HG02759 (cell line): ENCODE data around the gene OR52E5.

Source experiments
- ATAC-seq: cut with Tn5 transposase; IDR thresholded peaks from one replicate; pipeline ENCODE4 v1.9.1; 2021; ENCODE audit warnings: mild to moderate bottlenecking, moderate library complexity; ENCODE audit not compliant: unreplicated experiment

The OR52E5 gene

GRCh38 chr11:5932671-5933070 lies 39.7 kb downstream of the OR52E5 start:
- no peak for ATAC-seq

GRCh38 chr11:5933116-5933515 lies 40.1 kb downstream of the OR52E5 start:
- ATAC-seq: no peak

DNA sequence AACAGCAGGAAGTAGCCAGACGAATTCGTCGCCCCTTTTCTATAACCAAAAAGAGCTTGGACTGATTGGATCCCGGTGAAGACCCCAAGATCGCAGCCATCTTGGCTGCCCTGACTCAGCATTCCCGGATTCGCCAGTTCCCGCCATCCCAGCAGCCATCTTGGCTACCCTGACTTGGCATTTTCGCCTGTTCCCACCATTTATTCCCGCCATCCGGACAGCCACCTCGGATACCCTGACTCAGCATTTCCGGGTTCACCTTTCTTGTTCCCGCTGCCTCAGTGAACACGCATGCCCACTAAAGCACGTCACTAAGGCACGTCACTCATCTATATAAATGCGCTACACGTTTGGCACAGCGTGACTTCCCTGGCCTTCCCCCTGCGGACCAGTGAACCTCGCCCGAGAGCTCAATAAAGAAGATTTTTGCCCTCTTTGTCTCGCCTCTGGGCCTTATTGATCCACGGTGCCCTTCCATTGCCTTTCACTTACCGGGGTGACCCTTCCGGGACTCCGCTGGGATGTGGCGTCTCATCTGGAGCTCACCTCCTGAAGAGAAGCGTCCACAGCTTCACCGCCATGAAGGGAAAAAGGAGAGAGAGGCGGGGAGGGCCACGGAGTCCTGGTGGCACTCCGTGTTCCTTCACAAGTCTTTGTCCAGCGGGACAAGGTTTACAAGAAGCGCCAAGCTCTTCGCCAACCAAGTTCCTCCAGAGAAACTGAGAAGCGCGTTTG lies 45.0 kb downstream of the OR52E5 start:
- no peak for ATAC-seq

DNA sequence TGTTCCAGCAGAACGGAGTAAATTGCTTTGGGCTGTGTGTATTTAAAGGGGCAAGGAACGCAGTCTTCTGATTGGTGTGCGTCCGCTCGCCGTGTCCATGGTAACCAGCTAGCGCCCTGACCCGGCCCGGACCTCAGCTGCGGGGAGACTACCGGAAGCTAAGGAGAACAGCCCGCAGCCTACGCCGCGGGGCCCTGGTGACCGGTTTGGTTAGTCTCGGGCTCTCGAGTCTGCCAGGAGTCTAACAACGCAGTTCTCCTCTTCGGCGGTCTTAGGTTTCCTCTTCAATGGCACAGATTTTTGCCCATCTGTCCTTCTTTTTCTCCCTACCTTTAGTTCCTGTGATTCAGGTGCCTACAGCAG lies 45.6 kb downstream of the OR52E5 start:
- ATAC-seq: no peak

DNA sequence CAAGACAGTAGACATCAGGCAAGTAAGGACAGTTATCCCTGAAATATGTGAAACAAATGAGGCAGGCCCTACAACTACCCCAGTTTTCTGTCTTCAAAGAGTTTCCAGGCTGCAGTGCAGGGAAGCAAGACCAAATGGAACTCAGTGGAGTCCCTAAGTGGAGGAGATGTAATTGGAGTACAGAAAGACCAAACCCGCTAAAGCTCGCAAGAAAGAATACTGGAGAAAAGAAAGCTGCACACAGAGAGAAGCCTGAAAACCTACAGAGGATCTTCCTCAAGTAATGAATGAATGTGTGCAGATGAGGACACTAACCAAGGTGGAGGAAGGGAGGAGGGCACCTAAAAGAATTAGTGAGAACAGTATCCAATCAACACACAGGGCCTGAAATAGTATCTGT lies 47.7 kb downstream of the OR52E5 start:
- ATAC-seq: no peak

- ATAC-seq: no peak
Measured at GRCh38 chr11:5941951-5942350, 48.9 kb downstream of the OR52E5 start, which contains the start of gene OR56A3. Gene OR56A3, plus strand, starts transcription at chr11:5942251. Its CDS starts 5,096 bp downstream, at chr11:5947347.
